Measurements from ENCODE around the gene CLDND2.
"Not testable (repeated sequence)": the region's sequence is repeated elsewhere in the genome, so short reads cannot be mapped to it uniquely, and the experiment has no call there.

DNA sequence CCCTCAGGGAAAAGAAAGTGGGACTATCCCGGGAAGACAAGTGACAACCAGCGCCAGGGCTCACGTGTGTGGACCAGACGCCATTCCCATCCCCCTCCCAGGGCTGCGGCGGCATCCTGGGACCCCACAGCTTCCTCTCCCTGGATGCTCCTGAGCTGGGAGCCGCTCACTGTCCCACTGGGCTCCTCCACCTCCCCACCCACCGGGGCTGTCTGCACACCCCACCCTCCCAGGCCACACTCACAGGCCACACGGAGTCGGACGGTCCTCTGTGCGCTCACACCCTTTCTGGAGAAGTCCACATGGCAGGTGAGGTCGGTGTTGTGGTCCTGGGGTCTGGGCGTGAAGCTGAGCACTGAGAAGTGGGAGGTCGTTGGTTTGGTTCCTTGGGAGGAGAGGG lies 47.6 kb upstream of the CLDND2 start:
- TF ChIP-seq, protein P1, sequence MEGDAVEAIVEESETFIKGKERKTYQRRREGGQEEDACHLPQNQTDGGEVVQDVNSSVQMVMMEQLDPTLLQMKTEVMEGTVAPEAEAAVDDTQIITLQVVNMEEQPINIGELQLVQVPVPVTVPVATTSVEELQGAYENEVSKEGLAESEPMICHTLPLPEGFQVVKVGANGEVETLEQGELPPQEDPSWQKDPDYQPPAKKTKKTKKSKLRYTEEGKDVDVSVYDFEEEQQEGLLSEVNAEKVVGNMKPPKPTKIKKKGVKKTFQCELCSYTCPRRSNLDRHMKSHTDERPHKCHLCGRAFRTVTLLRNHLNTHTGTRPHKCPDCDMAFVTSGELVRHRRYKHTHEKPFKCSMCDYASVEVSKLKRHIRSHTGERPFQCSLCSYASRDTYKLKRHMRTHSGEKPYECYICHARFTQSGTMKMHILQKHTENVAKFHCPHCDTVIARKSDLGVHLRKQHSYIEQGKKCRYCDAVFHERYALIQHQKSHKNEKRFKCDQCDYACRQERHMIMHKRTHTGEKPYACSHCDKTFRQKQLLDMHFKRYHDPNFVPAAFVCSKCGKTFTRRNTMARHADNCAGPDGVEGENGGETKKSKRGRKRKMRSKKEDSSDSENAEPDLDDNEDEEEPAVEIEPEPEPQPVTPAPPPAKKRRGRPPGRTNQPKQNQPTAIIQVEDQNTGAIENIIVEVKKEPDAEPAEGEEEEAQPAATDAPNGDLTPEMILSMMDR (IDR thresholded peaks at IDR 0.05; ENCODE audit: low read depth, low read length, missing input control), result not testable (repeated sequence)
- TF ChIP-seq, protein P2, sequence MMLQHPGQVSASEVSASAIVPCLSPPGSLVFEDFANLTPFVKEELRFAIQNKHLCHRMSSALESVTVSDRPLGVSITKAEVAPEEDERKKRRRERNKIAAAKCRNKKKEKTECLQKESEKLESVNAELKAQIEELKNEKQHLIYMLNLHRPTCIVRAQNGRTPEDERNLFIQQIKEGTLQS (IDR thresholded peaks at IDR 0.05), result not testable (repeated sequence)
- TF ChIP-seq JUND, RAD21, RXRA, YY1 (IDR thresholded peaks at IDR 0.05): not testable (repeated sequence)
- TF ChIP-seq, protein P3, sequence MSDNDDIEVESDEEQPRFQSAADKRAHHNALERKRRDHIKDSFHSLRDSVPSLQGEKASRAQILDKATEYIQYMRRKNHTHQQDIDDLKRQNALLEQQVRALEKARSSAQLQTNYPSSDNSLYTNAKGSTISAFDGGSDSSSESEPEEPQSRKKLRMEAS (IDR thresholded peaks at IDR 0.05), result not testable (repeated sequence)
